Large intestine (tissue), 3 donors: Measurements from ENCODE around the gene TMEM183A. TPM values are rescaled to one million over a fixed set of nuclear protein-coding genes. Genes with fewer than 3 reads are reported as not detected.

Source experiments
- DNase-seq, 2 donors: peaks; one replicate each; pipeline versions ENCODE4 v3.0.0 to v3.0.0-alpha.2; 2013
- H3K27ac ChIP-seq: one replicate; pipeline ENCODE4 v1.5.1; 2013; ENCODE audit warnings: low read length
- H3K27me3 ChIP-seq: 2 replicates; pipeline ENCODE4 v1.6.1; 2013; ENCODE audit warnings: low read length; ENCODE audit not compliant: control insufficient read depth, insufficient read depth
- H3K36me3 ChIP-seq: 2 replicates; pipeline ENCODE4 v1.6.1; 2013; ENCODE audit warnings: low read length; ENCODE audit not compliant: control insufficient read depth, insufficient read depth
- H3K4me1 ChIP-seq: one replicate; pipeline ENCODE4 v1.6.1; 2013; ENCODE audit warnings: low read length; ENCODE audit not compliant: control insufficient read depth, insufficient read depth
- H3K4me3 ChIP-seq: one replicate; pipeline ENCODE4 v1.5.1; 2013; ENCODE audit warnings: low read length
- H3K9me3 ChIP-seq: one replicate; pipeline ENCODE4 v1.6.1; 2013; ENCODE audit warnings: mild to moderate bottlenecking, low read depth, low read length, moderate library complexity; ENCODE audit not compliant: control insufficient read depth
- WGBS: methylation state at CpG from one replicate; pipeline ENCODE4 v1.1.5; 2013; ENCODE audit warnings: low lambda C conversion rate; ENCODE audit not compliant: insufficient coverage; 5-methylcytosine and 5-hydroxymethylcytosine counted together
- polyA plus RNA-seq: library from polyadenylated mRNA; unstranded; fragments of 120-200 nt; gene quantifications from one replicate; pipeline ENCODE4 v1.2.1, GENCODE V29; 2013

The TMEM183A gene
- polyA plus RNA-seq, 1 donor = 58.8 TPM

DNA sequence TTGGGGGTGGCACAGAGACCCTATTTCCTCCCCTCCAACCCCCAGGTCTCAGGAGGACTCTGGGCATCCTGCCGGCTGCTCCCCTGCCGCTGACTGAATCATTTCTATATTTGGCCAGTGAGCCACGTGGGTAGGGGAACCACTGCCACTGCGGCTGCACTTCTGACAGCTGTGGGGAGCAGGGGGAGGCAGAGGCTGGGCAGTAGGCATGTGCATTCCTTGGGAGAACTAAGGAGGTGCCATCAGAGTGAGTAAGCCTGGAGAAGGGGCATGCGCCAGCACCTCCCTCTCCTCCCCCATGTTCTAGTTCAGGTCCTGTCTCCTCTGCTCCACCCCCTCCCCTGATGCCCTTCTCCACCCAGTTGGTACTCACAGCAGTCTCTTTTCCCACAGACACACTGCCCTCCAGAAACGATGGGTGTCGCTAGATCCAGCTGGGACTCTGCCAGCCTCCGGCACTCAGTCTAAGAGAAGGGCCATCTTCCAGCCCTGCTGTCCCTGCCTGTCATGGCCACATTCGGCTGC, 31.1 kb downstream of the TMEM183A start:
- H3K27me3 ChIP-seq = peaks cover 2% of the 10 kb centered on the region
- no peak for DNase-seq
- no peaks in the 10 kb centered on the region for H3K4me1 ChIP-seq
- H3K4me3 ChIP-seq = no peak overlapping the region
- no CpG with 5 or more reads among the region's 9 CpGs for WGBS
- H3K36me3 ChIP-seq = no peaks in the 10 kb centered on the region
- H3K27ac ChIP-seq = no peak overlapping the region
- H3K9me3 ChIP-seq = no peaks in the 10 kb centered on the region

DNA sequence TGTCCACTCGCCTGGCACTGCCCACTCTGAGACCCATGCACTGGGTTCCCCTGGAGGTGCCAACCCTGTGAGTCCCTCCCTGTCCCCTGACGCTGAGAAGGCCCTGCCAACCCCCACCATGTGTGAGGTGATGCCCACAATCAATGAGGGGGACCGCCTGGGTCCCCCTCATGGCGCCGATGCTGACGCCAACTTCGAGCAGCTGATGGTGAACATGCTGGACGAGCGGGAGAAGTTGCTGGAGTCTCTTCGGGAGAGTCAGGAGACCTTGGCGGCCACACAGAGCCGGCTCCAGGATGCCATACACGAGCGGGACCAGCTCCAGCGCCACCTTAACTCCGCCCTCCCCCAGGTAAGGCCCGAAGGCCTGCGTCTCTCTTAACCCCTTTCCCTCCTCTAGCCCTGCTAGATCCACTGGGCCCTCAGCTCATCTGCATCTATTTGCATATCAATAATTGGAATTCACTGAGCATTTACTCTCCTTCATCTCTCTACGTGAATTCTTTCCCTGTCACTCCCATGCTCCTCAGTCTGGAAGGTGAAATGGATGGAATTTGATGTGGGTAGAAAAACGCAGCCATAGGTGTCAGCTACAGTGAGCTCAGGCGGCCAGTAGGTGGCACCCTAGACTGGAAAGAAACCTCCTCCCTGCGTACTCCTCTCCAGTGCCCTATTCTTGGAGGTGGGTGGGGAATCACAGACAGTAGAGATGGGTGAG, 31.9 kb downstream of the TMEM183A start:
- DNase-seq = peak; percentile 38 to 48
- Histone ChIP-seq H3K9me3 (no peaks in the 10 kb centered on the region), H3K4me3 (no peak overlapping the region), H3K4me1 (no peaks in the 10 kb centered on the region), H3K36me3 (no peaks in the 10 kb centered on the region), H3K27ac (no peak overlapping the region), H3K27me3 (peaks cover 2% of the 10 kb centered on the region)
- WGBS = no CpG with 5 or more reads among the region's 22 CpGs

DNA sequence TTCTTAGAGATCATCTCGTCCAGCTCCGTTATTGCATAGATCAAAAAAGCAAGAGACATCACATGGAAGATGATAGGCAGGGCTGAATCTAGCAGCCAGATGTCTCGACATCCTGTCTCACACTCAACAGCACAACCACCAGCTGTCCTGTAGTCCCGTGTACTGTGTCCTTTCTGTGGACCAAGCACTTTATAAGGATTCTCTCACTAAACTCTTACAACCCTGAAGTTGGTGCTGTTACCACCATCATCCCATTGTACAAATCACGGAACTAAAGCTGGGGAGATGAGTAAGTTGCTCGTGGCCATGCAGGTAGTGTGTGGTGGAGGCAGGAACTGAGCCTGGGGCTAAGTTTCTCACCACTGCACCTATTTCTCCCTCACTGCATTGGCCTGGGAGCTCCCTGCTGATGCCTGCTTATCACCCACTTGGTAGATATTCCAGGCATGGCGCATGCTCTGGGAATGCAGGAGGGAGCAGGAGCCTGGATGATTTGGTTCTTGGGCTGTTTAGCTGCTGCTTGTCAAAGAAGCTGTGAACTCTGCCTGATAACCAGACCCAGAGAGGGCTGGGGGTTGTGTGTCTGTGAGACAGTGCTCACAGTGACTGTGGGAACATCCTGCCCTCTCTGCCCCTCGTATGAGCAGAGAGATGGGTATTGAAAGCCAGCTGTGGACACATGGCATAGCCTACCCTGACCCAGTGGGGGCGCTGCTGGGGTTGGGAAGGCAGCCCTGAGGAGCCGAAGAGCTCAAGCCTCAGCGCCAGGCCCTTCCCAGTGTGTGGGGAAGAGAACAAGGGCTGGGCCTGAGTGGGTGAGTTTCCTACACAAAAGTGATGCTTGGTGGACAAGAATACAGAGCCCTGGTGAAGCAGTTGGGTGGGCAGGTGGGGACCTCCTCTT, 32.7 kb downstream of the TMEM183A start:
- no peak for DNase-seq
- Histone ChIP-seq H3K4me3 (no peak overlapping the region), H3K27me3 (peaks cover 2% of the 10 kb centered on the region), H3K4me1 (no peaks in the 10 kb centered on the region), H3K9me3 (no peaks in the 10 kb centered on the region), H3K27ac (no peak overlapping the region), H3K36me3 (no peaks in the 10 kb centered on the region)
- no CpG with 5 or more reads among the region's 11 CpGs for WGBS

DNA sequence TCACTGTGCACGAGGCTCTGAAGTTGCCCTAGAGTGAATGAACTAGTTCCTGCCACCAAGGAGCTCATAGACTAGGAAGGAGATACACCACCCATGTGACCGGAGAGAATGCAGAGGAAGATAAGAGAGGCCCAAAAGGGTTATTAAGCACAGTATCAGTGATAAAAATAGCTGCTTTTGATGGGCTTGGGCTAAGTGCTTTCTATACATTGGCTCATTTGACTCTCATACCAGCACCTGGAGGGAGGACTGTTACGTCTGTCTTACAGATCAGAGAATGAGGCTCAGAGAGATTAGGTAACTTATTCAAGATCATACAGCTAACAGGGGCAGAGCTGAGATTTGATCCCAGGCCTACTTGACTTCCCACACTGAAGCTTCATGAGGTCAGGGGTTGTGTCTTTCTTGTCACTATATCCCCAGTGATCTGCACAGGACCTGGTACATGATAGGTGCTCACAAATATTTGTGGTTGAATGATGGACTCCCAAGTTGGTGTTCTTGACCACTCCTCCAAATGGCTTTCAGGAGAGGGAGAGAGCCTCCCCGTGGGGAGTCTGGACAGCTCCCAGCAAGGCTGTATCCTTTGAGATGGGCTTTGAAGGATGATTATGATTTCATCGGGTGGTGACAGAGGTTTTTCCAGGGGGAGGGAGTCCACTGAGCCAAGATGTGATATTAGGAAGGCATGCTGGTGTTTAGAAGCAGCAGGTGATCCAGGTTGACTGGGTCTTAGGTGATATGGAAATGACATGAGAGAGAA, 33.5 kb downstream of the TMEM183A start:
- no peak for DNase-seq
- H3K27ac ChIP-seq = no peak overlapping the region
- WGBS = no CpG with 5 or more reads among the region's 5 CpGs
- H3K9me3 ChIP-seq = no peaks in the 10 kb centered on the region
- no peaks in the 10 kb centered on the region for H3K36me3 ChIP-seq
- peaks cover 2% of the 10 kb centered on the region for H3K27me3 ChIP-seq
- H3K4me3 ChIP-seq = no peak overlapping the region
- no peaks in the 10 kb centered on the region for H3K4me1 ChIP-seq

DNA sequence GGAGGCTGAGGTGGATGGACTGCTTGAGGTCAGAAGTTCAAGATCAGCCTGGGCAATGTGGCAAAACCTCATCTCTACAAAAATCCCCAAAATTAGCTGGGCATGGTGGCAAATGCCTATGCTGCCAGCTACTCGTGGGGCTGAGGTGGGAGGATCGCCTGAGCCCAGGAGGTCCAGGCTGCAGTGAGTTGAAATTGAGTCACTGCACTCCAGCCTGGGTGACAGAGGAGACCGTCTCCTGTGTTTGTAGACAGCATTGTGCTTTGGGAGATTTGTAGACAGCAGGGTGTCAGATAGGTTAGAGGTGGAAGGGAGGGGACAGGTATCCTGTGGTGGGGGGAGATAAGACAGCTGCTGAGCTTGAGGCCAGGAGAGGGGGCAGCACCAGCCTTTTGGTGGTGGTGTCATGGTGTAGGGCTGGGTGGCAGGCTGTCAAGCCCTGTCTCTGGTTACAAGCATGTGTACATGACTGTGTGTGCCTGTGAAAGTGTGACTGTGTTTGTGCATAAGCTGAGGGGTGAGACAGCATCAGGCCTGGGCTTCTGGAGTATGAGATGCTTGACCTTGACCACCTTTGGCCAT, 34.3 kb downstream of the TMEM183A start:
- no peak overlapping the region for H3K27ac ChIP-seq
- no CpG with 5 or more reads among the region's 3 CpGs for WGBS
- H3K4me3 ChIP-seq = no peak overlapping the region
- no peaks in the 10 kb centered on the region for H3K9me3 ChIP-seq
- DNase-seq = no peak
- H3K36me3 ChIP-seq = no peaks in the 10 kb centered on the region
- peaks cover 5% of the 10 kb centered on the region for H3K27me3 ChIP-seq
- H3K4me1 ChIP-seq = no peaks in the 10 kb centered on the region

DNA sequence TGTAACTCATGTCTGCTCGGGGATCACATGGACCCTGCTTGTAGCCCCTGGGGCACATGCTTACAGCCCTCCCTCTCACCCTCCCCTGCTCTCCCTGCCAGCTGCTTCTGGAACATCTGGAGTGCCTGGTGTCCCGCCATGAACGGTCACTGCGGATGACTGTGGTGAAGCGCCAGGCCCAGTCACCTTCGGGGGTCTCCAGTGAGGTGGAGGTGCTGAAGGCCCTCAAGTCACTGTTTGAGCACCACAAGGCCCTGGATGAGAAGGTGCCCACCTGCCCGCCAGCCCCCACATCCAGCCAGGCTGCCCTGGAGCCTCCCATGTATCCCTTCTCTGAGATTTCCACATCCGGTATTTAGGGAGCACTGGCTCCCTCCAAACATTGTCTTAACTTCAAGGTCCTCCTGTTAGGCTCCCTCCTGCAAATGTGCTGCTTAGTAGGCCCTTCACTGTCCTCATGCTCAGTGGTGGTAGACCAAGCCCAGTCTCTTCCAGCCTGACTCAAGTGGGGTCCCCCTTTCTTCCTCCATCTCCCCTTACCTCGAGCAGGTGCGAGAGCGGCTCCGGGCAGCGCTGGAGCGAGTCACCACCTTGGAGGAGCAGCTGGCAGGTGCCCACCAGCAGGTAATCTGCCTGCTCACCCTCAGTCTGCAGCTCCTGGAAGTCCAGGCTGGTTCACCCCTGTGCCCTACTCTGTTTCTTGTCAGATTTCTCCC, 36.8 kb downstream of the TMEM183A start:
- no peaks in the 10 kb centered on the region for H3K4me1 ChIP-seq
- H3K9me3 ChIP-seq = no peaks in the 10 kb centered on the region
- no peaks in the 10 kb centered on the region for H3K36me3 ChIP-seq
- DNase-seq = no peak
- WGBS = no CpG with 5 or more reads among the region's 14 CpGs
- H3K27ac ChIP-seq = no peak overlapping the region
- H3K27me3 ChIP-seq = peaks cover 9% of the 10 kb centered on the region
- H3K4me3 ChIP-seq = no peak overlapping the region

DNA sequence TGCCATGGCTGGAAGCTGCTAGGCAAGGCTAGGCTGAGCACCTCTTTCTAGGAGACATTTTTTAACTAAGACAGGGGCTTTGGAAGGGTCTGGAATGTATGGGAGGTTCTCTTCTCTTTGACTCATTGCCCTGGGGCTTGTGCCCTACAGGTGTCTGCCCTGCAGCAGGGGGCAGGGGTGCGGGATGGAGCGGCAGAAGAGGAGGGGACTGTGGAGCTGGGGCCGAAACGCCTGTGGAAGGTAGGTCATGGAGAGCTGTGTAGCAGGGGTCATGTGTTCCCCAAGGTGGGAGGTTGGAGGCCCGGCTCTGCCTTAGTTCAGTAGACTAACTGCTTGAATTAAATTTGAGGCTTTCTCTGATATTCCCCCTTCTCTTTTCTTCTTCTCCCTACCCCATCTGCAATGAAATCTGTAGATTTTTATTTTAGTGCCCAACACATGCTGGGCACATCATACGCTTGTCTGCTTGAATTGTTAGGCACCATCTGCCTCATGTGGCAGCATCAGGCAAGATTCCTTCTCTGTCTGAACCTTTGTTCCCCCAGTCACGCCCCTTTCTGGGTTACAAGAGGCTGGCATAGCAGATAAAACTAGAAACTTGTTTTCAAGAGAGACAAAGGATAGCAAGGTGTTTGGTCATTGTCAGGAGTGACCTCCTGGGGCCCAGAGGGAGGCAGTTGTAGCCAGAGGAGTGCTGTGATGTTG, 37.5 kb downstream of the TMEM183A start:
- WGBS = no CpG with 5 or more reads among the region's 7 CpGs
- Histone ChIP-seq H3K27me3 (peaks cover 9% of the 10 kb centered on the region), H3K9me3 (no peaks in the 10 kb centered on the region), H3K4me1 (no peaks in the 10 kb centered on the region), H3K36me3 (no peaks in the 10 kb centered on the region), H3K4me3 (no peak overlapping the region), H3K27ac (no peak overlapping the region)
- DNase-seq = no peak

DNA sequence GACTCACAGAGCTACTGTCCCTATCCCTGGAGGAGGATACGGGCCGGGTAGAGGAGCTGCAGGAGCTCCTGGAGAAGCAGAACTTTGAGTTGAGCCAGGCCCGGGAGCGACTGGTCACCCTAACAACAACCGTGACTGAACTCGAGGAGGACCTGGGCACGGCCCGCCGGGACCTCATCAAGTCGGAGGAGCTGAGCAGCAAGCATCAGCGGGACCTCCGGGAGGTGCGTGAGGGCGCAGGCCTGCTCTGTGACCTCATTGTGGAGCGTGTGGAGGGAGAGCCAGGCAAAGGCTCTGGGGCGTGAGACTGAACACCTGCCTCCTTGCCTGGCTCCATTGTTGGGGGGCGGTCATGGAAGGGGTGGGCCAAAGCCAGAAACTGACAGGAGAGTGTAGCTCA, 38.2 kb downstream of the TMEM183A start:
- Histone ChIP-seq H3K36me3 (no peaks in the 10 kb centered on the region), H3K27ac (no peak overlapping the region), H3K9me3 (no peaks in the 10 kb centered on the region), H3K4me3 (no peak overlapping the region), H3K4me1 (no peaks in the 10 kb centered on the region), H3K27me3 (peaks cover 9% of the 10 kb centered on the region)
- no peak for DNase-seq
- WGBS = 100% methylated on average over 1 of the region's 17 CpGs

DNA sequence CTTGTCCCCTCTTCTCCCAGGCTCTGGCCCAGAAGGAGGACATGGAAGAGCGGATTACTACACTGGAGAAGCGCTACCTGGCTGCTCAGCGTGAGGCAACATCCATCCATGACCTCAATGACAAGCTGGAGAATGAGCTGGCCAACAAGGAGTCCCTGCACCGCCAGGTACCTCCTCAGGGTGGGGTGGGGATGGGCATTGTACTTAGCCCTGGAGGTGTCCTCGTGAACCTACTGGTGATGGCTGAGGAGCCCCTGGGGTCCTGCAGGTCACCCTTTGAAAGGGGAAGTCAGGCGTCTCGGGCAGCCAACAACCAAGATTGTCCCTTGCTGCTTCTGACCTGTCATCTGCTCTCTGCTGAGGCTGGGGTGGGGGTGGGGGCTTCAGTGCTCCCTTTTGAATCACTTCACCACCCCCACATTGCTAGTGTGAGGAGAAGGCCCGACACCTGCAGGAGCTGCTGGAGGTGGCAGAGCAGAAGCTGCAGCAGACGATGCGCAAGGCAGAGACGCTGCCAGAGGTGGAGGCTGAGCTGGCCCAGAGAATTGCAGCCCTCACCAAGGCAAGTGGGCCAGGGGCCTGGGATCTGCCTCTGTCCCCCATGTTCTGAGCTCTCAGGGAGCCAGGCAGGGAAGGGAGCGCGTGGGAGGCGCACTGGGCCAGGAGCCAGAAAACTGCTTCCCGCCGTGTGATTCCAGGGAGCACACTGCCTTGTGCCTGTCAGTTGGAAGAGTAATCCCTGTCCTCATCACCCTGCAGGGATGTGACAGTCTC, 38.8 kb downstream of the TMEM183A start:
- Histone ChIP-seq H3K9me3 (no peaks in the 10 kb centered on the region), H3K4me1 (no peaks in the 10 kb centered on the region), H3K36me3 (no peaks in the 10 kb centered on the region), H3K4me3 (no peak overlapping the region), H3K27me3 (peaks cover 7% of the 10 kb centered on the region), H3K27ac (no peak overlapping the region)
- WGBS = no CpG with 5 or more reads among the region's 16 CpGs
- no peak for DNase-seq
